SK-N-MC (cell line): ENCODE measurements around the gene CELSR1.

Experiments
- EZH2 ChIP-seq: fragments of 200-600 bp; sonication (generic); IDR thresholded peaks from one replicate; pipeline ENCODE4 v1.6.1; 2017; ENCODE audit warnings: antibody characterized with exemption
- FOXP2 ChIP-seq: optimal IDR thresholded peaks from 2 replicates; pipeline ENCODE3; 2011; ENCODE audit warnings: mild to moderate bottlenecking, moderate library complexity; ENCODE audit not compliant: insufficient read depth; ENCODE audit errors: extremely low read length, control extremely low read depth
- POLR2AphosphoS5 ChIP-seq: IDR thresholded peaks from 2 replicates; pipeline ENCODE4 v1.6.1; 2012; ENCODE audit warnings: mild to moderate bottlenecking, low read depth, low read length, borderline replicate concordance

- TF ChIP-seq EZH2, result no peak
- TF ChIP-seq POLR2AphosphoS5, result no peak
- no peak for TF ChIP-seq FOXP2
Observed at GRCh38 chr22:46370584-46371291, 166.7 kb downstream of the CELSR1 start.
